Nephron (organoid): ENCODE data around the gene NECAB3.

Experiments
- H3K27ac Mint-ChIP-seq, 3 experiments: 2 replicates each; pipeline ENCODE4 v1.8.0; 2020; ENCODE audit warnings: mixed read lengths in 3 of 3, mild to moderate bottlenecking in 2 of 3, moderate library complexity in 1 of 3
- H3K27me3 Mint-ChIP-seq: 2 replicates; pipeline ENCODE4 v1.8.0; 2021; ENCODE audit warnings: low read depth, mild to moderate bottlenecking, moderate library complexity, mixed read lengths
- H3K36me3 Mint-ChIP-seq: 2 replicates; pipeline ENCODE4 v1.8.0; 2020; ENCODE audit warnings: low read depth, mixed read lengths
- H3K4me1 Mint-ChIP-seq: 2 replicates; pipeline ENCODE4 v1.8.0; 2020; ENCODE audit warnings: mixed read lengths
- H3K4me3 Mint-ChIP-seq, 3 experiments: 2 replicates each; pipeline ENCODE4 v1.8.0; 2020; ENCODE audit warnings: mild to moderate bottlenecking in 3 of 3, mixed read lengths in 3 of 3, moderate library complexity in 2 of 3
- H3K9me3 Mint-ChIP-seq: 2 replicates; pipeline ENCODE4 v1.8.0; 2020; ENCODE audit warnings: mixed read lengths
- CTCF ChIP-seq, 3 experiments: fragments of 200-600 bp; sonication (generic); IDR thresholded peaks; one replicate each; pipeline ENCODE4 v1.5.0; 2021; ENCODE audit warnings: antibody characterized with exemption in 3 of 3; ENCODE audit not compliant: unreplicated experiment in 3 of 3

Gene NECAB3

GRCh38 chr20:33622705-33623365 is 51.4 kb downstream of the NECAB3 start:
- peaks cover 6% of the 10 kb centered on the region for H3K4me1 Mint-ChIP-seq
- H3K27me3 Mint-ChIP-seq = no peaks in the 10 kb centered on the region
- H3K27ac Mint-ChIP-seq = no peak overlapping the region
- H3K4me3 Mint-ChIP-seq = no peak overlapping the region
- no peak for TF ChIP-seq CTCF (IDR thresholded peaks at IDR 0.05; ENCODE audit: unreplicated experiment in 3 of 3)
- no peaks in the 10 kb centered on the region for H3K9me3 Mint-ChIP-seq
- H3K36me3 Mint-ChIP-seq = peaks cover 73% of the 10 kb centered on the region

- no peaks in the 10 kb centered on the region for H3K27me3 Mint-ChIP-seq
- no peak overlapping the region for H3K4me3 Mint-ChIP-seq
- peaks cover 6% of the 10 kb centered on the region for H3K4me1 Mint-ChIP-seq
- TF ChIP-seq CTCF (IDR thresholded peaks at IDR 0.05; ENCODE audit: unreplicated experiment in 3 of 3) = no peak
- no peaks in the 10 kb centered on the region for H3K9me3 Mint-ChIP-seq
- H3K27ac Mint-ChIP-seq = no peak overlapping the region
- peaks cover 68% of the 10 kb centered on the region for H3K36me3 Mint-ChIP-seq
Observed at GRCh38 chr20:33621717-33622400, 52.4 kb downstream of the NECAB3 start.

- TF ChIP-seq CTCF (IDR thresholded peaks at IDR 0.05; ENCODE audit: unreplicated experiment in 3 of 3) = no peak
- Mint-ChIP-seq H3K4me3 (no peak overlapping the region), H3K27ac (no peak overlapping the region), H3K27me3 (no peaks in the 10 kb centered on the region), H3K9me3 (no peaks in the 10 kb centered on the region), H3K4me1 (no peaks in the 10 kb centered on the region), H3K36me3 (peaks cover 47% of the 10 kb centered on the region)
Observed at GRCh38 chr20:33612001-33612400, 62.2 kb downstream of the NECAB3 start.

- Mint-ChIP-seq H3K9me3 (no peaks in the 10 kb centered on the region), H3K36me3 (peaks cover 40% of the 10 kb centered on the region), H3K27ac (no peak overlapping the region), H3K4me3 (no peak overlapping the region), H3K27me3 (no peaks in the 10 kb centered on the region), H3K4me1 (no peaks in the 10 kb centered on the region)
- TF ChIP-seq CTCF (IDR thresholded peaks at IDR 0.05; ENCODE audit: unreplicated experiment in 3 of 3) = no peak
Observed at GRCh38 chr20:33611106-33611505, 63.1 kb downstream of the NECAB3 start.

- no peaks in the 10 kb centered on the region for H3K27me3 Mint-ChIP-seq
Observed at GRCh38 chr20:33609504-33609903, 64.7 kb downstream of the NECAB3 start.

More at GRCh38 chr20:33609504-33609903, 64.7 kb downstream of the NECAB3 start:
- Mint-ChIP-seq H3K36me3 (peaks cover 32% of the 10 kb centered on the region), H3K9me3 (no peaks in the 10 kb centered on the region), H3K4me3 (no peak overlapping the region), H3K4me1 (no peaks in the 10 kb centered on the region), H3K27ac (no peak overlapping the region)
- TF ChIP-seq CTCF (IDR thresholded peaks at IDR 0.05; ENCODE audit: unreplicated experiment in 3 of 3) = no peak
